GM18517 (cell line): Measurements from ENCODE around the gene DIP2A.
"Not testable (repeated sequence)": the region's sequence is repeated elsewhere in the genome, so short reads cannot be mapped to it uniquely, and the experiment has no call there.

Experiments
- ATAC-seq: cut with Tn5 transposase; IDR thresholded peaks from one replicate; pipeline ENCODE4 v1.9.1; 2021; ENCODE audit warnings: mild to moderate bottlenecking, moderate library complexity; ENCODE audit not compliant: unreplicated experiment

DIP2A gene

DNA sequence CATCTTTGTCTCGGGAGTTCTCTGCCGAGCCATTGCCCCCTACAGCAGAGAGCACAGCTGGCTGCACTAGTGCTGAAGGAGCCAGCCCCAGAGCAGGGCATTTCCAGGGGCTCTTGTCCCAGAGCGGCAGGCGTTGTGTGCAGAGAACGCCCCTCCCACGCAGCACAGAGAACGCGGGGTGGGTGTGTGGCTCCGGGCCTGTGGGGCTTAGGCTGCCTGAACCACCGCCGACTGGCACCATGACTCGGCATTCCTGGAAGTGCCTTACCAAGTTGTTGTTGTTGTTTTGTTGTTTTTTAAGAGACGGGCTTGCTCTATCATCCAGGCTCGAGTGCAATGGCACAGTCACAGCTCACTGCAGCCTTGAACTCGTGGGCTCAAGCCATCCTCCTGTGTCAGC lies 15.8 kb upstream of the DIP2A start:
- no peak for ATAC-seq

DNA sequence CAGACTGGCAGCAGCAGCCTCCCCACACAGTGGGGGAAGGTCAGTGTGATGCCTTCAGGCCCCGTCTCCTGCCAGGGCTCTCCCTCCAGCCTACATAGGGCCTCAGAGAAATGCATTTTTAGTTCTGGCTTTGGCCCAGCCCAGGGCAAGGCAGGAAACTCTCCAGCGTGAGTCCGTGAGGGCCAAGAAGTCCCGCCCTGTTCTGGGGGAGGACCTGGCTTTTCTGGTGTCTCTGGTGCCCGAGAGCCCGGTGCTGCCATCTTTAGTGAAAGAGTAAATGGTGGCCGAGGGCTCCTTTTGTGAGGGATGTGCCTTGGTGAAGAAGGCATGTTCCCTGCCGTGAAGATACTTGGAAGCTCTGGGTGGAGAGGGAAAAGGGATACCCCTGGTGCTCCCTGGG lies 14.8 kb upstream of the DIP2A start:
- no peak for ATAC-seq

DNA sequence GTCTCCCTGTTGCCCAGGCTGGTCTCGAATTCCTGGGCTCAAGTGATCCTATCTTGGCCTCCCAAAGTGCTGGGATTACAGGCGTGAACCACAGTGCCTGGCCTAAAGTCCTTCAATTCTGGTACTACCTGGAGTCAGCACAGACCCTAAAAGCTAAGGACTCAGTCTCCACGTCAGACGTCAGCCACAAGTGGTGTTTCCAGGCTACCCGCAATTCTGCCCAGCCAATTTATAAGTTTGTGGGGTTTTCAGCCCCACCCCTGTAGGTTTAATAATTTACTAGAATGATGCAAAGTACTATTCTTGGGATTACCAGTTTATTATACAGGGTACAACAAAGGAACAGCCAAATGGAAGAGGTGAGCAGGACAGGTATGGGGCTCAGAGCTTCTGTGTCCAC lies 10.6 kb upstream of the DIP2A start:
- no peak for ATAC-seq

DNA sequence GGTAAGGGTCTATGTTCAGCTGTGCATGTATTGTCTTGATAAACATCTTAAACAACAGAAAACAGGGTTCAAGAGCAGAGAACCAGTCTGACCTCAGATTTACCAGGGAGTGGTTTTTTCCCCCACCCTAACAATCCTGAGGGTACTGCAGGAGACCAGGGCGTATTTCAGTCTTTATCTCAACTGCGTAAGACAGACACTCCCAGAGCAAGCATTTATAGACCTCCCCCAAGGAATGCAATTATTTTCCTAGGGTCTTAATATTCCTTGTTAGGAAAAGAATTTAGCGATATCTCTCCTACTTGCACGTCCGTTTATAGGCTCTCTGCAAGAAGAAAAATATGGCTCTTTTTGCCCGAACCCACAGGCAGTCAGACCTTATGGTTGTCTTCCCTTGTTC lies 9.8 kb upstream of the DIP2A start:
- ATAC-seq, result not testable (repeated sequence)

DNA sequence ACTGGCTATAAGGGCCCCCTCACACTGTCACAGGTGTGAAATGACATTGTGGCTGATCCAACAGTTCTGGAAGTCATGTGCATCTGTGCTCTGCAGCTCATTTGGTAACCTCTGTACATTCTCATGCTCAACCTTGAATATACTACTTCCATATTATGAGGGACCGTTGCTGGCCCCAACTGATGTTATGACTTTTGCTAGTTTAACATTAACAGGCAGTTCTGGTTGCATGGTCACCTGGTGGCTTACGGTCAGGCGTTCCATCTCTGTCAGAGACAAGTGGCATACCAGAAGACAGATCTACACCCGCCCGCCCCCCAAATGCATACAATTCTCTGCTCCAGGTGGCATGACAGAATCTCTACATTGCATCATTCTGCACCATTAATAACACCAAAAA lies 6.0 kb upstream of the DIP2A start:
- ATAC-seq, result no peak

DNA sequence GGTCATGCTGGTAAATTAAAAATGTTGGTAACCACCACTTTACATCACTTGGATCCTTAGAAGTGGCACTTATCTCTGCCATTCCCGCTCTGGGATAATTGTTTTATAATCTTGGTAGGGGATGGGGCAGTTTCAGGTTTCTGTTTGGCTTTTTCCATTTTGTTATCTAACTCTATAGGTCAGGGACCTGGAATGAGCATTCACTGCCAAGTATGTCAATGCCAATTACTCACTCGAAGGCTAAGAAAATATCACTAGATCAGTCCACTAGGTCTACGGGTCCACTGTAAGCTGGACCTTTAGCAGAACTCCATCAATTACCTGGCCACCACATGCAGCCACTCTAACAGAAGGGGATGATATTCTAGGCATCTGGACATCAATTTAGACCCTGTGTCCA lies 4.5 kb upstream of the DIP2A start:
- ATAC-seq, result no peak

DNA sequence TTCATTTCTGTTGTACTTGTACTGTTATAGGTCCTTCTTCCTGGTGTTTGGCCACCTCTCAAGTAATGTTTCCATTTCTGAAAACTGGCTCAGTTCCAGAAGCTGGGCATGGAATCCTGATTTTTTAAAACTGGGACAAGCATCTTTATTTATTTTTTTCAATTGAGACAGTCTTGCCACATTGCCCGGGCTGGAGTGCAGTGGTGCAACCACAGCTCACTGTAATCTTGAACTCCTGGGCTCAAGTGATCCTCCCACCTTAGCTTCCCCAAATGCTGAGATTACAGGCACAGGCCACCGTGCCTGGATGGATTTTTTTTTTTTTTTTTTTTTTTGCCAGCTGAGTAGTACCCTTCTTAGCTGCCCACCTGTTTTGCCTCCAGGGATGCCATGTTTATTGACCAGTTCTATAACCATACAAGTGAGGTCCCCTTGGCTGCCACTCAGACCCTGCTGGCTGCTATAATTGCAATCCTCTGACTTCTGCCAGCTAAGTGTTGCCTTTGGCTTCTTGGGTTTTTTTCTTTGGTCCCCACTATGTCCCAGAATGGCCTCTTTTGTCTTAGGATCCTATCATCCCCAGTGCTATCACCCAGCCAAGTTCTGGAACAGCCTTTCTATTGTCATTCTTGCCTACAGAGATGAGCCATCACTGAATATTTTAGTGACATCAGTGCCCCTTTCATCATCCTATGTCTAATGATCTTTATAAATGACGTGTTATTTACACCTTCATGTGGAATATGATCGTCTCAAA lies 3.9 kb upstream of the DIP2A start:
- no peak for ATAC-seq

DNA sequence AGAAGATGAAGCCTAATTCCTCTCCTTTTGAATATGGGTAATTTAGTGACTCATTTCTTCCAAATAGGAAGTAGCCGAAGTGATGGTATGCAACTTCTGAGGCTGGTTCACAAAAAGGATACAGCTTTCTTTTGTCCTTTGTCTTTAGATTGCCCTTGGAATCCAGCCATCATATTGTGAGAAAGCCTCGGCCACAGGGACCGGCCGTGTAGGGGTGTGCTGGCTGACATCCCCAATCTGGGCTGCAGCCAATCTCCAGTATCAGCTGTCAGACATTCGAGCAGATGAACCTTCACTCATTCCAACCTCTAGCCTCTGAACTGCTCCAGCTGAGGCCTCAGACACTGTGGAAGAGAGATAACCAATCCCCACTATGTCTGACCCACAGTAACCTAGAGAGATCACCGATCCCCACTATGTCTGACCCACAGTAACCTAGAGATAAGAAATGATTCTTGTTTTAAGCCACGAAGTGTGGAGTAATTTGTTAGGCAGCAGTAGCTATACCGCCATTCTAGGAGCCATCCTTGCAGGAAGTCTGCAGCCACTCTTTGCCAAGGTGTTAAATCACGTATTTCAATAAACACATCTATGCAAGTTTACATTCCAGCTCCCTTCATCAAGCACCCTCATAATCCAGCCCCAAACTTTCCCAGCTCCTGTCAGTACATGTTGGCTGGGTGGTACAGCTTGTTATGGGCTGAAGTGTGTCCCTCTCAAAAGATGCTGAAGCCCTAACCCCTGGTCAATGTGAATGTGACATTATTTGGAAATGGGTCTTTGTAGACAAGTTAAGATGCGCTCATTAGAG lies 2.9 kb upstream of the DIP2A start:
- no peak for ATAC-seq

DNA sequence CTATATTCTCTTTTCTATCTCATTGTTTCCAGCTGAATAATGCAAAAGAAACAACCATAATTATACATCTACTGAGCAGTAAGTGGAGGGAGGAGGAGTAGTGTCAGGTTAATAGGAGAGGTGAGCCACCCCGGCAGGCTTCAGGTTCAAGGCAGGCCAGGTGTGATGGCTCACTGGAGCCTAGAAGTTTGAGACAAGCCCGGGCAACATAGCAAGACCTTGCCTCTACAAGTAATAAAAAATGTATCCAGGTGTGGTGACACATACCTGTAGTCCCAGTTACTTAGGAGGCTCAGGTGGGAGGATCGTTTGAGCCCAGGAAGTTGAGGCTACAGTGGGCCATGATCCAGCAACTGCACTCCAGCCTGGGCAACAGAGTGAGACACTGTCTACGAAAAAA lies 1.9 kb upstream of the DIP2A start:
- ATAC-seq, result no peak

DNA sequence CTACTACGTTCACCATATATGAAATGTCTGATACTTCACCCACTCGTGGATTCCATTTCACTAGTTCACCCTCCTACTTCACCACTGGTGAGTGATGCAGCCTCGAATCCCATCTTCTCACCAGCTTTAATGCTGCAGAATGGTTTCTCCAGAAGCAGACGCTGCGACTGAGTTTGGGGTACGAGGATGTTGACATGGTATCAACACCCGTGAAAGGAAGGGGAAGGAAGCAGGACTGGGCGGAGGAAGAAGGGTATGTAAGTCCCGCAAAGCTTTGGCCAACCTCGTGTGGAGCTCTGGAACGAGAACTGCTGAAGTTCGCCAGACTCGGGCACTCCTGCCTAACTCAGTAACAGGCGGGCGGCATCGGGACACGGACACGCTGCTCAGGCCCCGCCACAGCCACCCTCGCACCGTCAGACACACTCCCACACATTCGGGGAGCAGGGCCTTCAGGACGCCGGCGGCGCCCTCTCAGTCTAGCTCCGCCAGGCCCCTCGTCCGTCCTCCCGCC lies 833 bp upstream of the DIP2A start:
- peak; percentile 32 for ATAC-seq

DNA sequence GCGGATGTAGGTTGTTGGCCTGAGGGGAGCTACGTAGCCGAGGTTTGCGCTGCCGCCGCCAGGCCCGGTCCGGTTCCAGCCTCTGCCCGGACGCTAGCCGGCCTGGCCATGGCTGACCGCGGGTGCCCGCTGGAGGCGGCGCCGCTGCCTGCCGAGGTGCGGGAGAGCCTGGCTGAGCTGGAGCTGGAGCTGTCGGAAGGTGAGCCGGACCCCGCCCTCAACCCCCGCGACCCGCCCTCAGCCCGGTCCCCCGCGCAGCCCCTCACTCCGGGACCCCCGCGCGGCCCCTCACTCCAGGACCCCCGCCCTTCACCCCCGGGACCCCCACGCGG lies 299 bp downstream of the DIP2A start:
- ATAC-seq, result no peak

DNA sequence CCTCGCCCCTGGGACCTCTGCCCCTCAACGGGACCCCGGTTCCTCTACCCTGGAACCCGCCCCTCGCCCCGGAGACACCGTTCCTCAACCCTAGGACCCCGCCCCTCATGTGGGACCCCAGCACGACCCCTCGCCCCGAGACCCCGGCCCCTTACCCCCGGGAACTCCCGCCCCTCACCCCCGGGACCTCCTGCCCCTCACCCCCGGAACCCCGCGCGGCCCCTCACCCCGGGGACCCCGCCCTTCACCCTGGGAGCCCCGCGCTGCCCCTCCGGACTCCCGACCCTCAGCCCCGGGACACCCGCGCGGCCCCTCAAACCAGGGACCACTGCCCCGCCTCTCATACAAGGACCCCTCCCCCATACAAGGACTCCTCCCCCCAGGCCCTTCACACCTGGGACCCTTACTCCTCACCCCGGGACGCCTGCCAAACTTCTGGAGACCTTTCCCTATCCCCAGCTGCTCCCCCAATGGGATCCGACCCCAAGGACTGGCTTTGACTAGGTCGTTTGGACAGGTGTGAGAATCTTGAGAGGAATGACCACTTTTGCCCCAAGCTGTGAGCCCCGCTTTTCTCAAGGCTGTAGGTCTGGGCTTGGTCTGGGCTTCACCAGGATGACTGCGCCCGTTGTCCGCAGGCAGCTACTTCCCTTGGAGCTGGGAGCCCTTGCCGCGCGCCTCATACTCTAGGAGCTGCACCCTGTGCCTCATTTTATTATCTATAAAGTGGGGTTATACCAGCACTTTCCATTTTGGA lies 843 bp downstream of the DIP2A start:
- ATAC-seq, result no peak

DNA sequence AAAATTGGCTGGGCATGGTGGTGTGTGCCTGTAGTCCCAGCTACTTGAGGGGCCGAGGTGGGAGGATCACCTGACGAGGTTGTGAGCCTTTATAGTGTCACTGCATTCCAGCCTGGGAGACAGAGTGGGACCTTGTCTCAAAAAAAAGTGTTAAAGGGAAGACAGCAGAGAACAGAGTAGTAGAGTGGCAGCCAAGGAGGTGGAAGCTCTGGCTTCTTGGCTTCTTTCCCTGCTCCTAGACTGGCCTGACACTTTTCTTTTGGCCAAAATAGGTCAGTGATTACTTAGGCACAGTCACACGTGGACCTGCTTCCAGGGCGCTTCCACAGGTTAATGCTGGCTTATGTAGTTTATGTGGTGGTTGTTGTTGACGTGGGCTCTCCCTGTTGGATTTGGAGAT lies 3.2 kb downstream of the DIP2A start:
- no peak for ATAC-seq

DNA sequence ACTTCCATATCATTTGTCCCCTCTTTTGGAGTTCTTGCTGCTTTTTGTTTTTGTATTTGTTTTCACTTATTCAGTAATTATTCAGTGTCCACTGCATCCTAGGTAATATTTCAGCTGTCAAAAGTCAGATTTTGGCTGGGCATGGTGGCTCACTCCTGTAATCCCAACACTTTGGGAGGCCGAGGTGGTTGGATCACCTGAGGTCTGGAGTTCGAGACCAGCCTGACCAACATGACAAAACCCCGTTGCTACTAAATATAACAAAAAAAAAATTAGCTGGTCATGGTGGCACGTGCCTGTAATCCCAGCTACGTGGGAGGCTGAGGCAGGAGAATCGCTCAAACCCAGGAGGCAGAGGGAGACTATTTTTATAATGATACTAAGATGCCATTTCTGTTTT lies 6.5 kb downstream of the DIP2A start:
- not testable (repeated sequence) for ATAC-seq

DNA sequence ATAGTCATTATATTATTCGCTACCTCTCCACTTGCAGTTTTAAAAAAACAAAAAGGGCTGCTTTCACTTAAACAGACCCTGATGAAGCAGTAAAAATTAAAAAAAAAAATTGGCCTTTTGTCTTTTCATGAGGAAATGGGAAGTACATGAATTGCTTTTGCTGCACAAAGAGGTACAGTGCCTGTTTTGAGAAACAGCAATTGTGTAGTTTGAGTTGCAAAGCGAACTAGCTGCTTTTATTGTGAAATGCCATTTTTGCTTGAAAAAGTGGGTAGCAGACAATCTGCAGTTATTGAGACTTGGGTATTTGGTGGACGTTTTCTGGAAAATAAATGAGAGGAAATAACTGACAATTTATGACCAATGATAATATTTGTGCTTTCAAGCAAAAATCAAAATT lies 7.0 kb downstream of the DIP2A start:
- ATAC-seq, result no peak

DNA sequence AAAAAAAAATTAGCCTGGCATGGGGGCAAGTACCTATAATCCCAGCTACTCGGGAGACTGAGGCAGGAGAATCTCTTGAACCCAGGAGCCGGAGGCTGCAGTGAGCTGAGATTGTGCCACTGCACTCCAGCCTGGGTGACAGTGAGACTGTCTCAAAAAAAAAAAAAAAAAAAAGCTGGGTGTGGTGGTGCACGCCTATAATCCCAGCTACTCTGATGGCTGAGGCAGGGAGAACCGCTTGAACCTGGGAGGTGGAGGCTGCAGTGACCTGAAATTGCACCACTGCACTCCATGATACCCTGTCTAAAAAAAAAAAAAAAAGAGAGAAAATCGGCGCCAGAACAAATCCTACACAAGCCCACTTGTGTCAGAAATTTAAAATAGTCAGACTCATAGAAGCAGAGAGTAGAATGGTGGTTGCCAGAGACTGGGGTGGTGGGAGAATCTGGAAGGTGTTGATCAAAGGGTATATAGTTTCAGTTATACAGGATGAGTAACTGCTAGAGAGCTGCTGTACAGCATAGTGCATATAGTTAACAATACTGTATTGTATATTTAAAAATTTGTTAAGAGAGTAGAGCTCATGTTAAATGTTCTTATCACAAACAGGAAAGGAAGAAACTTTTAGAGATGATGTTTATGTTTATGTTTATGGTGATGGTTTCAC lies 9.6 kb downstream of the DIP2A start:
- no peak for ATAC-seq

DNA sequence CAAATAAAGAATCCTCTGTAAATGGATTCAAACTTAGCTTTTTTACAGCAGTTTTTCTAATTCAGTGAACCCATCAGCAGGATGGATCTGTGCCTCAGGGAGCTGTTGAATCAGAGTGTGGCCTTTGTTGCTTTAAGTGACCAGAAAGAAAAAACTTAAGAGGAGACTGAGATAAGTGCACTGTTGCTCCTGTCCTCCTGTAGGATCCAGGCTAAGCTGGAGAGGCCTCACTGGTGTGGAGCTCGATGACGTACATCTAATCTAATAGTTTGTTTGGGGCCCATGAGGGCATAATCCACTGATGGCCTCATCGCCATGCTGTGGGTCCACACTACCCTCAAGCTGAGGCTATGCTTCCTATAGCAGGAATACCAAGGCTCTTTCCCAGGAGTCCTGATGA lies 10.6 kb downstream of the DIP2A start:
- no peak for ATAC-seq

DNA sequence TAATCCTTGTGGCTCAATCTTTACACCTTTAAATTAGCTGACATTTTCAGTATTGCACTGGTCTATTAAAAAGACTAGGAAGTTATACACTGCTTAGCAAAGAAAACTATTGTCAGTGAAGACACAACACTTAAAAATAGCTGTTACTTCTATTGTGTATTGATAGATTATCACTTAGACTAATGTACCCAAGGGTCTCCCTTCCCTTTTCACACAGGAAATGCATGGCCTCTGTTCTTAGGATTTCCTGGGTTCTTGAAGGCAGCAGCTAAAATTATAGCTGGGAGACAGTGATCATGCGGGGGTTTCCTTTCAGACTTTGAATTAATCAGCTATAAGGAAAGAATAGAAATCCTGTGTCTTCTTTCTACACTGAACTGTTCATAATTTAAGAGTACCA lies 12.8 kb downstream of the DIP2A start:
- ATAC-seq, result no peak

DNA sequence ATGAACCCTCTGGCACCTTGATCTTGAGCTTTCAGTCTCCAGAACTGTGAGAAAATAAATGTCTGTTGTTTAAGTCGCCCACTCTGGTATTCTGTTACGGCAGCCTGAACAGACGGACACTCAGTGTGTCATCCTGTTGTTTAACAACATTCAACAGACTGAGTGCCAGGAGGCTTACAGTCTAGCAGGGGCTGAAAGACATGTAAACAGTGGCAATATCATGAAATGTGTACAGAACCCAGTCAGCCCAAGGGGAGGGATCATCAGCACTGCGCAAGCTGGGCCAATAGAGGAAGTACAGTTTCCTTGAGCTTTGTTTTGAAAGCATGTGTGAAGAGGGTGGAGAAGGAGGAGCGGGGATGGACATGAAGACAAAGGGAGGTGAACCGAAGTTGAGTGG lies 13.6 kb downstream of the DIP2A start:
- no peak for ATAC-seq

DNA sequence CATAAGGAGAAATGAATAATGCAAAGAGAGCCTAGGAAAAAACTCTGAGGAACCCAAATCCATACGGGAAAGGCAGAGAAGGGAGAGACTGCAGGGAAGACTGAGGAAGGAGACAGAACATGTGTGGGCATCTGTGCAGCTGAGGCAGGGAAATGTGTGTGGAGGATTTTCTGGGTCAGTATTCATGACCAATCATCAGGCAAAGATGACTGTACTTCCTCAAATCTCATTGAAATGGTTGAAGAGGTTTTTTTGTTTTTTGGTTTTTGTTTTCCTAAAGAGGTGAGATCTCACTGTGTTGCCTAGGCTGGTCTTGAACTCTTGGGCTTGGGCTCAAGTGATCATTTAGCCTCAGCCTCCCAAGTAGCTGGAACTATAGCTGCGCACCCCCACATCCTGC lies 15.7 kb downstream of the DIP2A start:
- ATAC-seq, result no peak

DNA sequence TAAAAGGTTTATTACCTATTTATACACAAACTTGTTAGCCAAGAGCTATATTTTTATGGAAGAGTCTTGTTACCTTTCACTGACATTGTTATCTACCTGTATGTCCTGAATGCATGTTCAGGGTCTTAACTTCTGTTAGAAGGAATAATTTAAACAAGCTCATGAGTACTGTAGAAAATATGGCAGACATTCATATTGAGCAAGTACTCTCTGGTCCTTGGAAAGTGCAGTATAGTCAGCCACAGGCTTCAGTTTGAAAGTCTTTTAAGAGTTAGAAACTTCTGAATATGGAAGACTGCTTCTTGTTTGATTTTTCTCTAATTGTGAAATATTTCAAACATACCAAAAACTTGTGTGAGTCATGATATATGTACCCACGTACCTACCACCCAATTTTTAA lies 16.6 kb downstream of the DIP2A start:
- ATAC-seq, result no peak
